Gastroesophageal sphincter (tissue), 3 donors: ENCODE measurements around the gene TMTC2.

Experiments used
- EP300 ChIP-seq: sonication (generic); formaldehyde crosslinking; IDR thresholded peaks from one replicate; pipeline ENCODE4 v1.6.1; 2017; ENCODE audit warnings: antibody characterized with exemption, mild to moderate bottlenecking
- POLR2A ChIP-seq, 2 donors: fragments of 450-650 bp; IDR thresholded peaks; one replicate each; pipeline ENCODE4 v1.6.1; 2017; ENCODE audit warnings: antibody characterized with exemption in 2 of 2, mild to moderate bottlenecking in 2 of 2, moderate library complexity in 1 of 2
- POLR2AphosphoS5 ChIP-seq: sonication (generic); formaldehyde crosslinking; IDR thresholded peaks from one replicate; pipeline ENCODE4 v1.6.1; 2017; ENCODE audit warnings: antibody characterized with exemption
- TF ChIP-seq, protein P1 (sequence below), 4 experiments: fragments of 200-600 bp in 2 of 4; fragments of 450-650 bp in 2 of 4; sonication (generic) in 1 of 4; IDR thresholded peaks; one replicate each; pipeline ENCODE4 v1.5.1; 2017 to 2019; ENCODE audit warnings: antibody characterized with exemption in 4 of 4, mild to moderate bottlenecking in 2 of 4, moderate library complexity in 2 of 4

DNA sequence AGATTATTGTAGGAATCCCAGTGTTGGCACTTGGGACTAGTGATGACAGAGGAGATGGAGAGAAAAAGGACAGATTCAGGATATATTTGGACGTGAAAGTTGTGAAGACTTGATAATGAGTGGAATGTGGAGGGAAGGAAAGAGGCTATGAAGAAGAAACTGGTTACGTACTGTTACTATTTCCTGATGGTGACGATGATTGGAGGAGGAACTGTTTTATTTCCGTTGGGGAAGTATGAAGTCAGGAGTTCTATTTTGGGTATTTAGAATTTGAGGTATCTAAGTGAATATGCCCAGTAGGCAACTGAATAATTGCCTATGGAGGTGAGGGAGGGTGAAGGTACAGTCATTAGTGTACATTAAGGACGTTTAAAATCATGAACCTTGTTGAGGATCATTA is 207.2 kb downstream of the TMTC2 start:
- TF ChIP-seq, protein P1, sequence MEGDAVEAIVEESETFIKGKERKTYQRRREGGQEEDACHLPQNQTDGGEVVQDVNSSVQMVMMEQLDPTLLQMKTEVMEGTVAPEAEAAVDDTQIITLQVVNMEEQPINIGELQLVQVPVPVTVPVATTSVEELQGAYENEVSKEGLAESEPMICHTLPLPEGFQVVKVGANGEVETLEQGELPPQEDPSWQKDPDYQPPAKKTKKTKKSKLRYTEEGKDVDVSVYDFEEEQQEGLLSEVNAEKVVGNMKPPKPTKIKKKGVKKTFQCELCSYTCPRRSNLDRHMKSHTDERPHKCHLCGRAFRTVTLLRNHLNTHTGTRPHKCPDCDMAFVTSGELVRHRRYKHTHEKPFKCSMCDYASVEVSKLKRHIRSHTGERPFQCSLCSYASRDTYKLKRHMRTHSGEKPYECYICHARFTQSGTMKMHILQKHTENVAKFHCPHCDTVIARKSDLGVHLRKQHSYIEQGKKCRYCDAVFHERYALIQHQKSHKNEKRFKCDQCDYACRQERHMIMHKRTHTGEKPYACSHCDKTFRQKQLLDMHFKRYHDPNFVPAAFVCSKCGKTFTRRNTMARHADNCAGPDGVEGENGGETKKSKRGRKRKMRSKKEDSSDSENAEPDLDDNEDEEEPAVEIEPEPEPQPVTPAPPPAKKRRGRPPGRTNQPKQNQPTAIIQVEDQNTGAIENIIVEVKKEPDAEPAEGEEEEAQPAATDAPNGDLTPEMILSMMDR (IDR thresholded peaks at IDR 0.05): no peak
- TF ChIP-seq POLR2A (IDR thresholded peaks at IDR 0.05) (no peak), EP300 (no peak), POLR2AphosphoS5 (no peak)
